ENCODE results near the gene ADAMTS14. TPM values are rescaled to one million over a fixed set of nuclear protein-coding genes. Genes with fewer than 3 reads are reported as not detected.

The ADAMTS14 gene
- total RNA-seq, 1 experiment from 2014 or later: 1.6 TPM

GRCh38 chr10:70786799-70787415 lies 114.6 kb downstream of the ADAMTS14 start:
- Histone ChIP-seq H3K4me3 (no peak overlapping the region), H3K27me3 (no peaks in the 10 kb centered on the region), H3K36me3 (no peaks in the 10 kb centered on the region), H3K9me3 (no peaks in the 10 kb centered on the region)
- no peak for DNase-seq

GRCh38 chr10:70791386-70792039 lies 119.2 kb downstream of the ADAMTS14 start:
- Histone ChIP-seq H3K4me3 (no peak overlapping the region), H3K27me3 (no peaks in the 10 kb centered on the region), H3K36me3 (no peaks in the 10 kb centered on the region), H3K9me3 (no peaks in the 10 kb centered on the region)
- no peak for DNase-seq

GRCh38 chr10:70795613-70796012 lies 123.3 kb downstream of the ADAMTS14 start:
- no peaks in the 10 kb centered on the region for H3K9me3 ChIP-seq
- no peaks in the 10 kb centered on the region for H3K36me3 ChIP-seq
- no peaks in the 10 kb centered on the region for H3K27me3 ChIP-seq
- no peak overlapping the region for H3K4me3 ChIP-seq
- no peak for DNase-seq

- no peaks in the 10 kb centered on the region for H3K27me3 ChIP-seq
- DNase-seq: no peak
- H3K4me3 ChIP-seq: no peak overlapping the region
- no peaks in the 10 kb centered on the region for H3K9me3 ChIP-seq
- H3K36me3 ChIP-seq: no peaks in the 10 kb centered on the region
Observed at GRCh38 chr10:70797840-70798239, 125.5 kb downstream of the ADAMTS14 start.

GRCh38 chr10:70799124-70799523 lies 126.8 kb downstream of the ADAMTS14 start:
- Histone ChIP-seq H3K36me3 (no peaks in the 10 kb centered on the region), H3K9me3 (no peaks in the 10 kb centered on the region), H3K27me3 (no peaks in the 10 kb centered on the region), H3K4me3 (no peak overlapping the region)
- no peak for DNase-seq

- H3K4me3 ChIP-seq: no peak overlapping the region
- no peaks in the 10 kb centered on the region for H3K27me3 ChIP-seq
- no peaks in the 10 kb centered on the region for H3K36me3 ChIP-seq
- H3K9me3 ChIP-seq: no peaks in the 10 kb centered on the region
- no peak for DNase-seq
Observed at GRCh38 chr10:70801854-70802253, 129.5 kb downstream of the ADAMTS14 start.

GRCh38 chr10:70803775-70804420 lies 131.6 kb downstream of the ADAMTS14 start:
- H3K36me3 ChIP-seq: no peaks in the 10 kb centered on the region
- H3K27me3 ChIP-seq: no peaks in the 10 kb centered on the region
- DNase-seq: no peak
- H3K4me3 ChIP-seq: no peak overlapping the region
- no peaks in the 10 kb centered on the region for H3K9me3 ChIP-seq

- Histone ChIP-seq H3K27me3 (no peaks in the 10 kb centered on the region), H3K9me3 (no peaks in the 10 kb centered on the region), H3K36me3 (no peaks in the 10 kb centered on the region), H3K4me3 (no peak overlapping the region)
- DNase-seq: no peak
Observed at GRCh38 chr10:70804421-70804808, 132.1 kb downstream of the ADAMTS14 start.

- no peak overlapping the region for H3K4me3 ChIP-seq
- no peak for DNase-seq
- H3K9me3 ChIP-seq: no peaks in the 10 kb centered on the region
- no peaks in the 10 kb centered on the region for H3K36me3 ChIP-seq
- H3K27me3 ChIP-seq: no peaks in the 10 kb centered on the region
Observed at GRCh38 chr10:70805619-70806215, 133.4 kb downstream of the ADAMTS14 start.

- H3K27me3 ChIP-seq: no peaks in the 10 kb centered on the region
- no peak for DNase-seq
- H3K9me3 ChIP-seq: no peaks in the 10 kb centered on the region
- H3K4me3 ChIP-seq: no peak overlapping the region
- H3K36me3 ChIP-seq: no peaks in the 10 kb centered on the region
Observed at GRCh38 chr10:70806841-70807240, 134.5 kb downstream of the ADAMTS14 start.

- H3K9me3 ChIP-seq: no peaks in the 10 kb centered on the region
- H3K27me3 ChIP-seq: no peaks in the 10 kb centered on the region
- no peak for DNase-seq
- H3K36me3 ChIP-seq: no peaks in the 10 kb centered on the region
- H3K4me3 ChIP-seq: no peak overlapping the region
Observed at GRCh38 chr10:70807556-70807955, 135.2 kb downstream of the ADAMTS14 start.

GRCh38 chr10:70809011-70809611 lies 136.8 kb downstream of the ADAMTS14 start:
- DNase-seq: no peak
- H3K9me3 ChIP-seq: no peaks in the 10 kb centered on the region
- H3K4me3 ChIP-seq: no peak overlapping the region
- no peaks in the 10 kb centered on the region for H3K36me3 ChIP-seq
- H3K27me3 ChIP-seq: no peaks in the 10 kb centered on the region

- Histone ChIP-seq H3K9me3 (no peaks in the 10 kb centered on the region), H3K36me3 (no peaks in the 10 kb centered on the region), H3K4me3 (no peak overlapping the region), H3K27me3 (no peaks in the 10 kb centered on the region)
- no peak for DNase-seq
Observed at GRCh38 chr10:70809726-70810125, 137.4 kb downstream of the ADAMTS14 start.

- Histone ChIP-seq H3K4me3 (no peak overlapping the region), H3K27me3 (no peaks in the 10 kb centered on the region), H3K9me3 (no peaks in the 10 kb centered on the region), H3K36me3 (no peaks in the 10 kb centered on the region)
- no peak for DNase-seq
Observed at GRCh38 chr10:70810967-70811366, 138.7 kb downstream of the ADAMTS14 start.

GRCh38 chr10:70811881-70812280 lies 139.6 kb downstream of the ADAMTS14 start:
- Histone ChIP-seq H3K9me3 (no peaks in the 10 kb centered on the region), H3K4me3 (no peak overlapping the region), H3K27me3 (no peaks in the 10 kb centered on the region), H3K36me3 (0 out of 2 replicates have a peak, but pooled peaks cover under 1% of the 10 kb centered on the region)
- no peak for DNase-seq
